Panc1 (cell line): ENCODE measurements around the gene C10orf143.
A peak's percentile ranks its signal among the peaks of the same experiment; 100 is the strongest.

Source experiments
- CTCF ChIP-seq: fragments of 450-650 bp; IDR thresholded peaks from 2 replicates; pipeline ENCODE4 v1.5.1; 2017; ENCODE audit warnings: mild to moderate bottlenecking
- POLR2AphosphoS5 ChIP-seq: IDR thresholded peaks from 2 replicates; pipeline ENCODE4 v1.6.1; 2012; ENCODE audit warnings: mild to moderate bottlenecking, low read depth, low read length, moderate library complexity
- REST ChIP-seq, 2 experiments: IDR thresholded peaks; 2 replicates each; pipeline ENCODE4 v1.6.1; 2011 to 2012; ENCODE audit warnings: low read depth in 2 of 2, control low read depth in 1 of 2, low read length in 1 of 2, mild to moderate bottlenecking in 1 of 2, moderate library complexity in 1 of 2; ENCODE audit not compliant: insufficient read depth in 1 of 2

DNA sequence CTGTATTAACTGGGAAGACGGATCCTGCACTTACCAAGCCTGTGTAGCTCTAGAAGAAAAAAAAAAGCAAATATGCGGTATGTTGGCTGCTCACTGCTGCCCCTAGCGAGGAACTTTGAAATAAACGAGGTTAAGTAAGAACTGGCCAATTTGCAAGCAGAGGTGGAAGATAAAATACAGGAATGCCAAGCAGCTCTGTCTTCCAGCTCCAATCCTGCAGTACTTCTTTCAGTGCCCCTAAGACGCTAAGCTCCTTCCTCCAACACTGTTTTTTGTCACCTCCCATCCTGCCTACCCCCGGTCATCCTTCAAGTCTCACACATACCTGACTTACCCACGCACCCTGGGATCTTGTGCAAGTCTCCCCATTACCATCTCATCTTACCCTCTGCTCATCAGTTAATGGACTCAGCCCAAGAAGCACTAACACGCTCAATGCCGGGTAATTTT, 809 bp downstream of the C10orf143 start:
- peak; percentile 95 for TF ChIP-seq CTCF
- no peak for TF ChIP-seq REST (IDR thresholded peaks at IDR 0.05; ENCODE audit: insufficient read depth in 1 of 2, low read depth in 2 of 2, low read length in 1 of 2)
- no peak for TF ChIP-seq POLR2AphosphoS5
